Activated CD4-positive, alpha-beta T cell treated with anti-CD3 and anti-CD28 coated beads, Interleukin-2, Interleukin-6, amounts not matched to agents 100 ng/mL and 50 ng/mL, durations not matched to agents 16 hours and 8 hours (primary cell): ENCODE results near the gene POU2F3.

Source experiments
- DNase-seq: peaks from one replicate; pipeline ENCODE4 v3.0.0-alpha.2; 2020

The POU2F3 gene

DNA sequence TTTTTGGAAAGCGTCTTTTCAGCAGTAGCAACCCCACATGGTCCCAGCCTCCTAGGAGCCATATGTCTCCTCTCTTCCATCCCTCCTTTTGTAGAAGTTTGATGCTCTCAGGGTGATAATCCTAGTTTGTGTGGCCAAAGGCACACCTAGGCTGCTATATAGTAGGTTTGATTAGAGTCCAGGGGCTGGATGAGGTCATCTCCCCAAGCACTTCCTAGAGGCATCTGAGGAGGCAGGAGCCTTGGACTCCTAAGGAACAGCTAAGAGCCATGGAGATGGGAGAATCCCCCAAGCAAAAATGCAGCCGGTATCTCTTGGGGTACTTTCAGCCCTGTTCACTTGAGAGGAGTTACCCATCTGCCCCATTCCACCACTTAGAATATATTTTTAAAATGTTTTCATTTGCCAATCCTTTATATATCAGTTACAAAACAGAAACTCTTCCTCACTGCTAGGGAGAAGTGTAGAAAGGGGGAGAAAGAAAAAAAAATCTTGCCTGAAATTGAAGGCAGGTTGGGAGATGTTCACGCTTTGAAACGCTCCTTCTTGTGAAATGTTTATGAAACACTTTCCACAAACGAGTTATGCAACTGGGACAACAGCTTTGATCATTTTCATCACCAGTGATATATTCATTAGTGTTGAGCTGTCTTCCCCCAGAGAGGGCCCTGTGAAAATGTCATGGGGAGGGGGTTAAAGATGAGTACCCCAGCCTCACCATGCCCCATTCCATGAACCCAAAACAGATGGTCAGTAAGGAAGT, 53.3 kb downstream of the POU2F3 start:
- no peak for DNase-seq

DNA sequence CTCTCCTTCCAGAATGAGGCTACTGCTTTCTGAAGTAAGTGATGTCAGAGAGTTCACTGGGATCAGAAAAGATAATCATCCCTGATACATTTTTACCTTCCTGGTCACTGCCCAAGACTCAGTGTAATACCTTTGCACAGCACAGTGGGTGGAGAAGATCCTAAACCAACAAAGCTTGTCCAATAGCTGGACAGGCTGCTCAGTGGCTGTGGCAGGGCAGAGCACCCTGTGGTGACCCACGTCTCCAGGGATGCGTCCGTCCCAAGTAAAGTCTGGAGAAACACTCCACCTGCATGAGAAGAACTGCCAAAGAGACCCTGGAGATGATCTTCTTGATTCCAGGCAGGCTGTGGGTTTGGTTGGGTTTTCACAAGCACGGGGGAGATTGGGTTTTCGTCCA, 54.2 kb downstream of the POU2F3 start:
- no peak for DNase-seq

DNA sequence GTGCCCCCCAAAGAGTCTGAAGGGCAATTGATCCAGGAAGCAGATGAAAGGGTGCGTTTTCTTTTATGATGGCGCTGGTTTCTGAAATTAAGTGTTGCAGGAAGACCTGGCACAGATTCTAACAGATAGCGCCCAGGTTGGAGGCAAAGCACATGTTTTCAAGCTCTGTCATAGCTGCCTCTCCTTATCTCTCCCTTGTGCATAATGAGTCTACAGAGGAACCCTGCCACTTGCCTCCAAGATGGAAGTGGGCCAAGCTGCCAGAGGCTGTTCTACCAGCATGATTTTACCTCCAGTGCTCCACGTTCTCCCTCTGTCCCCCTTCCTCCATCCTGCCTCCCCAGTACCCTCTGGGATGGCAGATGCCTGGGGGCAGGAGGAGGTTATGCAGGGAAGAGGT, 55.2 kb downstream of the POU2F3 start:
- DNase-seq = no peak

DNA sequence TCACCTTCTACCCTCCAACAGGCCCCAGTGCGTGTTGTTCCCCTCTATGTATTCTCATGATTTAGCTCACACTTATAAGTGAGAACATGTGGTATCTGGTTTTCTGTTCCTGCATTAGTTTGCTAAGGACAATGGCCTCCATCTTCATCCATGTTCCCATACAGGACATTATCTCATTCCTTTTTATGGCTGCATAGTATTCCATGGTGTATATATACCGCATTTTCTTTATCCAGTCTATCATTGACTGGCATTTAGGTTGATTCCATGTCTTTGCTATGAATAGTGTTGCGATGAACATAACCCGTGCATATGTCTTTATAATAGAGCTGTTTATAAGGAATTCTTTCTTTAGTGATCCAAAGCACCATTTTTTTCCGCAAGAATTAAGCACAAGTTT, 56.6 kb downstream of the POU2F3 start:
- no peak for DNase-seq

DNA sequence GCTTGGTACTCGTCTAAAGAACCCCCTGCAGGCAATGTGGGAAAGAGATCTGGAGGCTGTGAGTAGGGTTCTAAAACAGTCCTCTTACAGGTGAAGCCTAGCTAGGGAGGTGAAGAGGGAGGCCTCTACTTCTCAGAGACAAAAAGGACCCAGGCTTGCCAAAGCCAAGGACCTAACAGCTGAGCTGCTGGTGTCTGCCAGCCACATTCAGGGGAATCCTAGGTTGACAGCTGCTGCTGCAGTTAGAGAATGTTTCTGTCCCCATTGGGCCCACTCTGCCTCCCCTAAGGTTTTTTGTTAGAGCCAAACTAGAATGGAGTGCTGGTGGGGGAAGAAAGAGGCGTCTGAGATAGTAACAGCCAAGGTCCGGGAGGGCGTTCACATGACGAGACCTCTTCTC, 58.5 kb downstream of the POU2F3 start:
- DNase-seq = no peak

DNA sequence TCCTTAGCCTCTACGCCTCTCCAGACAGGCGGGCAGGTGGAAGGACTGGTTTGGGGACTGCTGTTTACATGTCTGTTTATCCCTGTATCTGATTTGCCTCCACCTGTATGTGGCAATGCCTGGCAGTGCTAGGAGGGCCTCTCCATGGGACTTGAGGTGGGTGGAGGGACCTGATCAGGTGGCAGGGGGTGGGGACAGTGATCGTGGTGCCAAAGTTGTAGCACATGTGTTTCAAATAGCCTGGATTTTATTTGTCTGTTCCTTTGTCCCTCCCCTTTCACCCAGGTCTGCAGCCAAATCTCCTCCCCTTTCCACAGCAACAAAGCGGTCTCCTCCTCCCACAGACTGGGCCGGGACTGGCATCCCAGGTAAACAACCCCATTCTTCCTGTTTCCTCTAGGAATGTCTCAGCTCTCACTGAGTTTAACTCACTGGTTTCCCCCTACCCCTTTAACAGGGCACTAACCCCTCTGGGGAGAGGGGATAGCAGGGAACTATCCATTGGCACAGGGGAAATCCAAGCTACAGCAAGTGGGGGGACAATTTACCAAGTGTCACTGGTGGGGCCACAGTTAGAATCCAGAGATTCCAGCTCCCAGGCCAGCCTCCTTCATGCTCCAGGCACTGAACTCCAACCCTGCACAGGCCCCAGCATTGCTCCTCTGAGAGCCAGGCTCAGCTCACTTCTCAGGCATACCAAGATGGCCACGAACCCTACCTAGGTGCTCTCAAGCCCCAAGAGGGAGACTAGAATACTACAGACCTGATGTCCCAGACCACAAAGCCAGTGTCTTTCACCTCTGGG, 62.3 kb downstream of the POU2F3 start:
- no peak for DNase-seq

DNA sequence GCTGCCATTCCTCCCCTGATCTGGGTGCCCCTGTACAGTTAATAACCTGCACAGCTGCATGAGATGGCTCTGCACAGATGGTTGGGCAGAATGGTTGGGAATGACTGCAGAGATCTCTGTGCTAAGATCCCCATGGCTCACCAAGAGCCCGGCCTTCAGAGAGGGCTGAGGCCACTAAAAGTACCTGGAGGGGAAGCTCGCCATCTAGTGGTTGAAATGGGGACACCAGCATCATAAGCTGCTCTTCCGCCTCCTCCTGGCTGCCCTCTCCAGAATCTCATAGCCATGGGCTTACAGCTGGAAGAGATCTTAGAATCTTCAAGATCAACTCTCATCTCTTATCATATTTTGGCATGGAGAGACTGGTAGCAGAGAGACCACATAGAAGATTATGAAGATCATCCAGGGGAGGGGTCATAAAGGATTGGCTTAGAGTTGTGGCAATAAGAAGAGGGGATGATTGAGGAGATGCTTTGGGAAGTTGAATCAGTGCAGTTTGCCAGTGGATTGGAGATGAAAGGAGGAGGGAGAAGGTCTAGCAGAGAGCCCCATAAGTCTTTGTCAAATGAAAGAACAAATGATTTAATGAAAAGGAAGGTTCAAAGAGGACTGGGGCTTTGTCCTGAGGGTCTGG, 63.2 kb downstream of the POU2F3 start:
- peak; percentile 78 for DNase-seq

DNA sequence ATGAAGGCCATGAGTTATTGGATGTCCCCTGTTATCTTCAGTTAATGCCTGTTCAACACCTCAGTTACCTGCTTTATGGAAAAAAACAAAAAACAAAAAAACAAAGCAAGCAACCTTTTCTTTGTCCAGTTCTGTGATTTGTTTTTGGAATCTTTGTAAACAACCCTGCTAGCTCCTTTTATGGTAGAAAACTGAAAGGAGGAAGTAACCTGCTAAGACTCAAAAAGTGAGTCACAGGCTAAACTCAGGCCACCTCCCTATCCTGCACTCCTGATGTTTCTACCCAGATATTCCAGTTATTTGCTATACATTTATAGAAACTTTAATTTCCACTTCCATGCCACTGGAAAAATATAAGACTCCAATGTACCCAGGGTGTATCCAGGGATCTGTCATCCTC, 64.6 kb downstream of the POU2F3 start:
- DNase-seq = no peak

DNA sequence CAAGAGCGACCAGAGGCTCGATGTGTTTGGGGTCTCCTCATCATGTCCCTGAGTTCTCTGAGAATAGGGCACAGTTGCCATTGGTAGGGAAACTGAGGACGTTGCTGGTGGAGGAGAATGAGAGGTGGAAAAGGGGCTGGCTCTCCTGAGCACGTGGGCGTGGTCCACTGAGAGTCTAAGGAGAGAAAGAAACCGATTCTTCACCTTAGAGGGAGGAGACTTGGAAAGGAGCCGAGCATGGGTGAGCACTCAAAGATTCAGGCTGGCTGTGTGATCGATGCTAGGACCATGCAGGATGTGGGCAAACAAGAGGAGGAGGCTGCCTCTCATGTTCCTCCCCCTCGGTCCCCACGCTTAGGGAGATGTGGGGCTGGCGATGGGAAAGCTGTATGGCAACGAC, 65.3 kb downstream of the POU2F3 start:
- DNase-seq = no peak

DNA sequence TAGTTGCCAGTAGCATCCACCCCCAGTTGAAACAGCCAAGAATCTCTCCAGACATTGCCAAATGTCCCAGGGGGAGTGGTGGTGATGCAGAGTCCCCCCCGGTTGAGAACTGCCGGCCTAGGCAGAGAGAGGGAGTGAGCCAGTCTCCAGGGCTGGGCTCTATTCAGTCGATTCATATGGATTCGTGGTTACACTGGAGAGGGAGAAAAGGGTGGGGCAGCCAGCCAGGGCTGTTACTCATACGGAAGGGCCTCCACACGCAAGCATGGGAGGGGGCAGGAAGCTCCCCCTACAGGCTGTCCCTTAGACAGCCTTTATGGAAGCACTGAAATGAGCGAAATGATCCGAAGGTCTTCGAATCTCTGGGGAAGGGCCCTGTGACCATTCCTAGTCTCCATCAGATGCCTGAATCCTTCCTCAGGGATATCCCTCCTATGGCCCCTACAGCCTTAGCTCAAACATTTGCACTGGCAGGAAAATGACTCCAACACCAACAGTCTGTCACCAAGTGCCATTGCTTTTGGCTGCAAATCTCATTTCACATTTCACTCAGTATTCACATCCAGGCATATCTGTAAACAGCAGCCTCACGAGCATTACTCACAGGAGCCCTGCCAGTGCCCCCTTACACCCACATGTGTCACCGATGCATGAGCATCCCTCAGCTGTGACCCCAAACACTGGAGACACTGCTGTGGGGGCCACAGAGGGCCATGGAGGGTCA, 66.7 kb downstream of the POU2F3 start:
- no peak for DNase-seq

DNA sequence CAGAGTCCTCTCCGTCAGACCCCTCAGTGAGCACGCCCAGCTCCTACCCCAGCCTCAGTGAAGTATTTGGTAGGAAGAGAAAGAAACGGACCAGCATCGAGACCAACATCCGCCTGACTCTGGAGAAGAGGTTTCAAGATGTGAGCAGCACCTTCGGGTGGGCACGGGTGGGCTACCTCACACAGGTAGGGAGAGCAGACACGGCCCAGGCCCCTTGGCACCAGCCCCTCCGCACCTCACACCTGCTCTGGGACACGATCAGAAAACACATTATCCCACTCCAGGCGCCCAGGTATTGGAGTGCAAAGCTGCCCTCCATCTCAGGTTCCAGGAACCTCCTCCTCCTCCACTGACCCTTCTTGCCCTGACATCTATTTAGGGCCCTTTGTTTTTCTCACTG, 67.5 kb downstream of the POU2F3 start:
- no peak for DNase-seq

DNA sequence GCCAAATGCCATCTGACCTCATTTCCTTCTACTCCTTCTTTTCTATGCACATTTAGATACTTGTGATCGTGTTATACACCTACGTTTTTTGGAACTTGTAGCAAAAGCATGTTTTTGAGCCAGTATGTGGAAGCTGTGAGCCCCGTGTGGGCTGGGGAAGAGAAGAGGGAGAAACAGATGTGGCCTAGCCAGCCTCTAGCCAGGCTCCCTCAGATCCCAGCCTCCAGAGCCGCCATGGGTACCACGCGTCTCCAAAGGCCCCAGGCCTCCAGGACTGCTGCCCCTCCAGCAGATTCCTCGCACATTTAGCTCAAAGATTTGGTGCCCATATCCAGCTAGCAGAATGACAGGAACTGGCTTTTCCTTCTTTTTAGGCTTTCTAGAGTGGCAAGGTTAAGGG, 68.1 kb downstream of the POU2F3 start:
- DNase-seq = no peak

DNA sequence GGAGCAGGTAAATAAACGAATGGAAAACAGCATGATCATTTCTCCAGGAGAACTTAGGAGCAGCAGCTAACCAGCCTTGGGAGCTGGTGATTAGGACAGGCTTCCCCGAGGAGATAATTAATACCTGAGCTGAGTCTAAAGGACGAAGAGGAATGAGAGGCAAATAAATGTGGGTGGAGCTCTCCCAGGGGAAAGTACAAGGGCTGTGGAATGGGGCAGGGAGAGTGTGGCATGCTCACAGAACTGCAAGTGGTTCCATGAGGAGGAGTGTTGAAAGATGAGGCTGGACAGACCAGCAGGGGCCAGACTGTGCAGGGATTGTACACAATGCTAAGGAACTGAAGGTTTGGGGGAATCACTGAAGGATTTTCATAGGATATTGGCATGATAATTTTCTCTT, 70.9 kb downstream of the POU2F3 start:
- DNase-seq = no peak

DNA sequence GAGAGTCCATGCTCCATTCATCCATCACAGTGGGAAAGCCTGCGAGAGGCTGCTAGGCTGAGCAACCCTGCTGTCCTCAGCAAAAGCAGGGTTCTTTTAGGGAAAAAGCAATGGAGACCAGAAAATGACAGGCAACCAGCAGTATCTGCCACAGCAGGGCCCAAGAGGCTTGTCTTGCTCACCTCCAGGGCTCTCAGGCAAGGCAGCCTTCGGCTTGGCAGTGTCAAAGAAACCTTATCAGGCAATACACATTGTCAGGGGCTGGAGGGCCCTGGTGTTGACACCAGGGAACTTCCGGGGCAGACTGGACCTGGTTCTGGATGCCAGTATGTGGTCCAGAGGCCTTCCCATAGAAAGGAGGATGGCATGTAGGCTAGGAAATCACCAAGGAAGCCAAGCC, 74.9 kb downstream of the POU2F3 start:
- no peak for DNase-seq

DNA sequence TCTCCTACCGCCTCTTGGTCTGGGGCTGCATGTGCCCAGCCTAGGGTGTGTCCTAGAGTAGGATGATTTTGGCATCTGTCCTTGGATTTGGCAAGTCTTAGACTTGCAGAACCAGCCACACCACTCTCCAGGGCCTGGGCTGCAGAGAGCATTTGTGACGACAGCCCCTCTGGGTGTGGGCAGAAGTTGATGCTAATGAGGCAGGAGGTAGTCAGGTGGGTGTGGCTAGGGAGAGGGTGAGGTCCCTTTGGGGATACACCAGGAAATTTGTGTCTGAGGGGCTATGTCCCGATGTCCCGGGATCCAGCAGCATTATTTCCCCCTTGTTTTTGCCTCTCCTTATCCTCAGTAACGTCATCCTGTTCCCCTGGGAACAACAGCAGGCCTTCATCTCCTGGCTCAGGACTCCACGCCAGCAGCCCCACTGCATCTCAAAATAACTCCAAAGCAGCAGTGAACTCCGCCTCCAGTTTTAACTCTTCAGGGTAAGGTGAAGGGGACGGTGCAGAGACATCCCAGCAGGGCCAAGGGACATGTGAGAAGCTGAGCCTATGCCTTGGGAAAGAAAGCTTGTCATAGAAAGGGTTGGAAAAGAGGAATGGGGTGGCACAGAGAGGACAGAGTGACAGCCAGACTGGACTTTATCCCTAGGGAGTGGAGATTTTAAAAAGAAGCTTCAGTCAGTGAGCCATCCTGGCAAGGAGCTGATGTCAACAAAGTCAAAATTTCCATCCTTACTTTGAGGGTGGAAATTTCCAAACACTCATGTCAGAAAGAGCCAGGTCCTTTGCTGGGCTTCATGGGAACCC, 77.1 kb downstream of the POU2F3 start:
- no peak for DNase-seq

DNA sequence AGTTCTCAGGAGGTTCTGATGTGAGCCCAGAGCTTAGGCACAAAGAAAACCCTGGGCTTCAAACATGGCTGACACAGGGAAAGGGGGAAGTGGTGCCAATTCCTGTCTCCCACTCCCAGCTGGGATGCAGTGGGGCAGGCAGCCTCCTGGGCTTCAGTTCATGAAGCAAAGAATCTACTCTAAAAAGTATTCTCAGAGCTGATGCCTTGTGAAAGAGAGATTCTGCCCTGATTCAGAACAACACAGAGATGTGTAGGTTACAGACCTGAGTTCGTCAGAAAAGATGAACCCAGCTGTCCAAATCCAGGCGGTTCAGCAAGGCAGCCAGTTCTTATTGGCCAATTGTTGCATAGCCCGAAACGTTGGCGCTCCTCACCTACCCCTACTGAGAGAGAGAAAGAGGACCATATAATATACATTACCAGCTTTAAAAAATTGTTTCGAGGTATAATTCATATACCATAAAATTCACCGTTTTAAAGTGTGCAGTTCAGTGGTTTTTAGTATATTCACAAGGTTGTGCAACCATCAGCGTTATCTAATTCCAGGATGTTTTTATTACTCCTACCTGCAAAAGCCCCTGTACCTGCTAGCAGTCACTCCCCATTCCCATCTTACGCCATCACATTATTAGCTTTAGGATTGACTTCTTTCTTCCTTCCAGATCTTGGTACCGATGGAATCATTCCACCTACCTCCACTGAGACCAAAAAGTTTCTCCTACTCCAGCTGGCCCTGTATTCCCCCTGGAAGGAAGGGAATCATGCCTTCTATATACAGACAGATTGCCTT, 77.9 kb downstream of the POU2F3 start:
- DNase-seq = no peak

DNA sequence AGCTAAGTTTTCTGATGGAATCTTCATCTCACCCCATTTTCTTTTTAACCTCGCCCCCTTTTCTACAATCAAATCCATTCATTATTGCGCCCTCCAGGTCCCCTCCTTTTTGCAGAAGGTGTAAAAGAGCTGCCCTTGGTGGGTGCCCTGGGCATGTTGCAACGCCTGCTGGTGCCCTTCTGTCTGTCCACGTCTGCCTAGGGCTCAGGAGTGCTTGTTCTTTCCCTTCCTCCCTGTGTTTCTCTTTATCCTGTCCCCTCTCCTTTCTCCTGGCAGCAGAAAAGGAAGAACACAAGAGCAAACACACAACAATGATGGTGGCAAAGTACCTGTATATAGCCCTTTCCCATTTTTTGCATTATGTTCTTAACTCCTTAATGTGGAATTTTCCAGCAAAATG, 79.0 kb downstream of the POU2F3 start:
- no peak for DNase-seq

DNA sequence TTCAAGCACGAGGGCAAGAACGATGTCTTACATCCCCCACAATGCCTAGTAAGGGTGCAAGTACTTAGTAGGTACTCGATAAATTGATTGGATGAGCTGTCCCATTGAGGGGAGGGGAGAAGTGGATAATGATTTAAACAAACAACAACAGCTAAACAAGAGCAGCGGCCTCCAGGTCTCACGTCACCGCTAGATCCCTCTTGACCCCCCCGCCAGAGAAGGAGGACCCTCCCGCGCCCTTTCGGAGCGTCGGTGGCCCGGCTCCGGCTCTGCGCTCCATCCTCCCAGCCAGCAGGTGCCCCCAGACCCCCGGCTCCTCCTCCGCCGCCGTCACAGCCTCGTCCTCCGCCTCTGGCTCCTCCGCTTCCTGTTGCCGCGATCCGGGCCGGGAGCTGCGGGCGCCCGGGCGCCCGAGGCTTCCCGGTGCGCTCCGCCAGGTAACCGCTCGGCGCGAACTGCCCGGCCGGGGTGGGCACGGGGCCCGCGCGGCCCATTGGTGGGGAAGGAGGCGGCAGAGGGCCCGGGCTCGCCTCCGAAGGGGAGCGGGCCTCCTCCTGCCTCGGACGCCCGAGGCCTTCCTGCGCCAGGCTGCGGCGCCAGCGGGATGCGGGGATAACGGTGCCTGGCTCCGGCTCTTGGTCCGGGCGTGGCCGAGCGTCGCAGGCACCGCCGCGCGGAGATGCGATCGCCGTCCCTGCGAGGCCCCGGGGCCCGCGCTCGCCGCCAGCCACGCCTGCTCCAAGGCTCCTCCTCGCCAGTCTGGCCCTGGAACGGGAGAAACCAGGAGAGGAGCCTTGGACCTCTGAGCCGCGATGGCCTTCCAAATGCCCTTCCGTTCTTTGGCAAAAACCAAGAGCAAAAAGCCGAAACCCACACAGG, 85.2 kb downstream of the POU2F3 start, which contains the start of gene TLCD5:
TSS of gene TLCD5 (plus strand) at position 368 of the 879 bp plus-strand sequence. CDS start 2,143 bp downstream, outside the sequence.
- peak; percentile 49 for DNase-seq

DNA sequence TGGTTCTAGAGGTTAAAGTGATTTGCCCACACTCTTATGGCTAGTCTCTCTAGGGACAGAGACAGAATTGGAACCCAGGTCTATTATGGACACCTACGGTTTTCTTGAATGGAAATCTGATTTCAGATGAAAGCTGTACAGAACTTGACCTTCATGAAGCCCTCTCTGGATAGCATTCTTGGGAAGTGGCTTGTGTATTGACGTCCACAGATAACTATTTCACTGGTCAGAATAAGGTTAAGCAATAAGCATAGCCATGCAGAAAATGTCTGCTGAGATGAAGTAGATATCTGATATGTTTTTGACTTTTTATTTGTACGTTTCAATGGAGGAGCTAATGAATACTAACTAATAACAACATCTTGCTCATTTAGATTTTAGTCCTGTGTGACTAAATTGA, 86.3 kb downstream of the POU2F3 start:
- no peak for DNase-seq

DNA sequence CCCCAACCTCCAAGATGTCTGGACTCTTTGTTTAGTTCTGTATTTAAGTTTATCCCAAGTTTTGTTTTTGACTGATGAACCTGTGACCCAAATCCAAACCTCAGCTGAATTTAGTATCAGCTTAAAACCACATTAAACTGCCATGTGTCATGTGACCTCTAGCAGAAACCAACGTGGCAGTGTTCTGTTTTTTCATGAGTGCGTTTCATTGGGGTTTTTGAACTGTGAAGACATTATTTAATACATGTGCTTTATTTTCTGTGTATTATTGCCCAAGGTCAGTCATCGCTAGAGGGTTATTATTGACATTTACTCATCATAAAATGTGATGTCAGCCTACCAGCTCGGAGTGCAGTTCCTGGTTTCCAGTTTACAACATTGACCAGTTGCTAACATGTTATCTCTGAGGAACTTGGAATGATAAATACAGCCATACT, 86.9 kb downstream of the POU2F3 start:
- DNase-seq = no peak
